TTC549 (cell line): Measurements from ENCODE around the gene HLA-DQA1.
A peak's percentile ranks its signal among the peaks of the same experiment; 100 is the strongest.
"Not testable (repeated sequence)": the region's sequence is repeated elsewhere in the genome, so short reads cannot be mapped to it uniquely, and the experiment has no call there.

Source experiments
- FAIRE-seq: peaks from 2 replicates; lab custom pipeline; 2012; peaks lifted over from hg19 to GRCh38; lab: Jason Lieb, UNC

HLA-DQA1 gene

GRCh38 chr6:32622545-32623401 is 14.4 kb upstream of the HLA-DQA1 start:
- FAIRE-seq, result no peak

GRCh38 chr6:32623693-32624092 is 13.5 kb upstream of the HLA-DQA1 start:
- no peak for FAIRE-seq

- no peak for FAIRE-seq
Observed at GRCh38 chr6:32624565-32624964, 12.6 kb upstream of the HLA-DQA1 start.

- no peak for FAIRE-seq
Observed at GRCh38 chr6:32625137-32625536, 12.1 kb upstream of the HLA-DQA1 start.

GRCh38 chr6:32627249-32627648 is 10.0 kb upstream of the HLA-DQA1 start:
- FAIRE-seq, result no peak

- peak; percentile 79 for FAIRE-seq
Observed at GRCh38 chr6:32627831-32628230, 9.4 kb upstream of the HLA-DQA1 start.

- FAIRE-seq, result not testable (repeated sequence)
Observed at GRCh38 chr6:32629793-32630192, 7.4 kb upstream of the HLA-DQA1 start.

- no peak for FAIRE-seq
Observed at GRCh38 chr6:32635526-32636123, 1.6 kb upstream of the HLA-DQA1 start.

GRCh38 chr6:32637883-32638282 is 677 bp downstream of the HLA-DQA1 start:
- FAIRE-seq, result no peak

GRCh38 chr6:32638532-32639219 is 1.5 kb downstream of the HLA-DQA1 start:
- no peak for FAIRE-seq

GRCh38 chr6:32639440-32640394 is 2.5 kb downstream of the HLA-DQA1 start:
- FAIRE-seq, result no peak

GRCh38 chr6:32641122-32641521 is 3.9 kb downstream of the HLA-DQA1 start:
- FAIRE-seq, result no peak

- not testable (repeated sequence) for FAIRE-seq
Observed at GRCh38 chr6:32641785-32642719, 4.8 kb downstream of the HLA-DQA1 start.

GRCh38 chr6:32642720-32643106 is 5.5 kb downstream of the HLA-DQA1 start:
- no peak for FAIRE-seq

GRCh38 chr6:32643904-32644303 is 6.7 kb downstream of the HLA-DQA1 start:
- no peak for FAIRE-seq

- FAIRE-seq, result no peak
Observed at GRCh38 chr6:32645047-32645703, 8.0 kb downstream of the HLA-DQA1 start.

GRCh38 chr6:32655203-32655710 is 18.1 kb downstream of the HLA-DQA1 start:
- no peak for FAIRE-seq

GRCh38 chr6:32657329-32657728 is 20.1 kb downstream of the HLA-DQA1 start:
- FAIRE-seq, result not testable (repeated sequence)

- not testable (repeated sequence) for FAIRE-seq
Observed at GRCh38 chr6:32657819-32658218, 20.6 kb downstream of the HLA-DQA1 start.

GRCh38 chr6:32658268-32658897 is 21.2 kb downstream of the HLA-DQA1 start:
- no peak for FAIRE-seq
